HG02798 (cell line): ENCODE data around the gene DEPDC5.
"Not testable (repeated sequence)": the region's sequence is repeated elsewhere in the genome, so short reads cannot be mapped to it uniquely, and the experiment has no call there.

Source experiments
- ATAC-seq: cut with Tn5 transposase; IDR thresholded peaks from one replicate; pipeline ENCODE4 v1.9.1; 2021; ENCODE audit warnings: mild to moderate bottlenecking; ENCODE audit not compliant: unreplicated experiment, poor library complexity

DEPDC5 gene

GRCh38 chr22:31748490-31748889, 5.3 kb upstream of the DEPDC5 start:
- no peak for ATAC-seq

- ATAC-seq = peak; percentile 73
Observed at GRCh38 chr22:31749636-31750364, 4.0 kb upstream of the DEPDC5 start, which contains the start of gene PRR14L. Gene PRR14L, minus strand, starts transcription at chr22:31750132. Its CDS starts 11,272 bp downstream, at chr22:31738860.

- no peak for ATAC-seq
Observed at GRCh38 chr22:31750365-31751284, 3.2 kb upstream of the DEPDC5 start.

DNA sequence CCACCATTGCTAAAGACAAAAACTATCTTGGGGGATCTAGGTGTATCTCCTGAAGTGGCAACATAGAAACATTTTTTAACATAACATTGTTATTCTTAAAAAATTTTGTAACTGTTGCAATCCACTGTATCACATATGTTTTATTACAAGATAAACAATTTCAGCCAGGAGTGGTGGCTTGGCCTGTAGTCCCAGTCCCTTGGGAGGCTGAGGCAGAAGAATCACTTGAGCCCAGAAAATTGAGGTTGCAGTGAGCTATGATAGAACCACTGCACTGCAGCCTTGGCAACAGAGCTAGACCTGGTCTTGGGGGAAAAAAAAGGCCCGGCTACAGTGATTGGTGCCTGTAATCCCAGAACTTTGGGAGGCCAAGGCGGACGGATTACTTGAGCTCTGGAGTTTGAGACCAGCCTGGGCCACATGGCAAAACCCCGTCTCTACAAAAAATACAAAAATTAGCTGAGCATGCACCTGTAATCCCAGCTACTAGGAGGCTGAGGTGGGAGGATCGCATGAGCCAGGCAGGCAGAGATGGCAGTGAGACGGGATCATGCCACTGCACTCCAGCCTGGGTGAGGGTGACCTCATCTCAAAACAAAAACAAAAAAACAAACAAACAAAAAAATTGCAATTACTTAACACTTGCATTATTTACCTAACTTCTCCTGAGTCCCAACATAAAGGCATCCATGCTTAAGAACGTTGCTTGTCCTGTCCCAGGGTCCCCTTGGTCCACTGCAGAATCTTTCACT, 1.5 kb upstream of the DEPDC5 start:
- ATAC-seq = no peak

- peak; percentile 5 for ATAC-seq
Observed at GRCh38 chr22:31753005-31753633, 700 bp upstream of the DEPDC5 start.

DNA sequence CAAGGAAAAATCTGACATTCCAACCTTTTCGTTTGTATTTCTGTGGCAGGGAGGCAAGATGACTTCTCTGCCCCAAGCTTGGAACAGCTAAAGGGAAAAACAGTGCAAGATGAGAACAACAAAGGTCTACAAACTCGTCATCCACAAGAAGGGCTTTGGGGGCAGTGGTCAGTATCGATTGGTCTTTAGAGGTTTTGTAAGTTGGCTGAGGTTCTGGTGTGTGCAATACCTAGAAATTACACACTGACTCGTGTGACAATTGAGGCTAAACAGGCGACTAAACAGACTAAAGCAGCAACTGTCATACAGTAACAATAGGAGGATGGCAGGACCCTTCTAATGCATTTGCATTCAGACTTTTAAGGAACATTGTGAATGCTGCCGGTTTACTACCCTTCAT, 994 bp downstream of the DEPDC5 start:
- no peak for ATAC-seq

GRCh38 chr22:31757265-31757664, 3.4 kb downstream of the DEPDC5 start:
- ATAC-seq = no peak

DNA sequence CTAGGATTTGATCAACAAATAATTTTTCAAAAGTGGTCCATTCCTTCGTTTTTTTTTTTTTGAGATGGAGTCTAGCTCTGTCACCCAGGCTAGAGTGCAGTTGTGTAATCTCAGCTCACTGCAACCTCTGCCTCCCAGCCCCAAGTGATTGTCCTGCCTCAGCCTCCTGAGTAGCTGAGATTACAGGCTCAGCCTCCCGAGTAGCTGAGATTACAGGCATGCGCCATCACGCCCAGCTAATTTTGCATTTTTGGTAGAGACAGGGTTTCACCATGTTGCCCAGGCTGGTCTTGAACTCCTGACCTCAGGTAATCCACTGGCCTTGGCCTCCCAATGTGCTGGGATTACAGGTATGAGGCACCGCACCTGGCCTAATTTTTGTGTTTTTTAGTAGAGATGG, 5.0 kb downstream of the DEPDC5 start:
- not testable (repeated sequence) for ATAC-seq

DNA sequence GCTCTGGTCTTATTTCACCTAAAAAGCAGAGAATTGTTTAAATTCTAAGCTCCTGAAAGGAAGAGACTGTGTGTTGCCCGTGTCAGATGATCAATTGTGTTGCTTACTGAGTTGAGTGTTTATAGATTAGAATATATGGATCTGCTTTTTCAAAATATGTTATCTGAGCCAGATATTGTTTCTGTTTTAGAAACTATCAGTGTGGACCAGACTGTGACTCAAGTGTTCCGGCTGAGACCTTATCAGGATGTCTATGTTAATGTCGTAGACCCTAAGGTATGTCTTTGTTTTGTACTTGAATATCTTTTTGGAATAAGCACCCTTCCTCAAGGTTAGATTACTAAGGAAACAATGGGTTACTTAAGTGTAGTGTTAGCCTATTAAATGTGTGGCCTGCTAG, 11.0 kb downstream of the DEPDC5 start:
- ATAC-seq = no peak

DNA sequence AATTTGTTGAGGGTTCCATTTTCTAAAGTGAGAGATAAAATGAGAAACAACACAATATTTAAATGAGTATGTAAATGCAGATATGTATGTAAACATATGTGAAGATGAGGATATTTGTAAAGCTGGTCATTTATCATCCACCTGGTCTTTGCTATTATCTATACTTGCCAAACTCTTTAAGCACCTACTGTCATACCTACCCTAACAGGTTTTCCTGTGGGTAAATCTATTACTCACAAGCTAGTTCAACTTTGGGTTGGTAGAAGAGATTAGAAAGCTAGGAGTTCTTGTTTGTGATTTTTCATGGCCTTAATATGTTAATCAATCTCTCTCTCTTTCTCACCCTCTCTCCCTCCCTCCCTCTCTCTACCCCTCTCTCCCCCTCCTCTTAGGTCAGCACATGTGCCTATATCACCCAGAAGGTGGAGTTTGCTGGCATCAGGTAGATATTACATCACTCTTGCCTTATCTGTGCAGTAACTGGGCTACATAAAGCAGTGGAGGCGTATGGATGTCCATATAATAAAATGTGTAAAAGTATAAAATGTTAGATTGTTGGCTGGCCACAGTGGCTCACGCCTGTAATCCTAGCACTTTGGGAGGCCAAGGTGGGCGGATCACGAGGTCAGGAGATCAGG, 14.7 kb downstream of the DEPDC5 start:
- ATAC-seq = no peak

DNA sequence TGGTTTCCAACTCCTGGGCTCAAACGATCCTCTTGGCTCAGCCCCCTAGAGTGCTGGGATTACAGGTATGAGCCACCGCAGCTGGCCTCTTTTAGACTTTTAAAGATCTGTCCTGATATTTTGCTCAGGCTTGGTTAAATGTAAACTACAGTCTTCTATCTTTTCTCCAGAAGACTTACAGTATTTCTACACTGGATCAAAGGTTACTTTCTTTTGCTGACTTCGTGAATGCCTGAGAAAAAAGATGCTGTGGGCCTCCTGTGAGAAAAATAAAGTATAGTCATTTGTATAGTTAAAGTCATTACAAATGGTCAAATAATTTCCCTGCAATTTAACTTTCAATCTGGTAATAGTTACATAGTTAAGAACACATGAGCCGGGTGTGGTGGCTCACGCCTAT, 19.6 kb downstream of the DEPDC5 start:
- no peak for ATAC-seq

GRCh38 chr22:31776231-31776630, 22.4 kb downstream of the DEPDC5 start:
- no peak for ATAC-seq

DNA sequence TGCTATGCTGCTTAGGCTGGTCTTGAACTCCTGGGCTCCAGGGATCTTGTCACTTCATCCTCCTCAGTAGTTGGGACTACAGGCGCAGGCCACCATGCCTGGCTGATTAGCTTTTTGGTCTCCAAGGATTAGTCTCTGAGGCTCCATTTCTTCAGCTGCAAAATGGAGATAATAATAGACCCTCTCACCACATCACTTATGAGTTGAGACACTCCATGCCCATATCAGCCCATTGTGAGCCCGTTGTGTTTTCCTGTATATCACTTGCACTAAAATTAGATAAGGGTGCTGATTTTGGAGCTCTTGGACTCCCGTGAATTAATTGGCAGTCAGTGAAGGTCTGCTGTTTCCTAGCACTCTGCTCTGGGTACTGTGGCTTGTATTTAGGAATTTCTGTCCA, 36.0 kb downstream of the DEPDC5 start:
- no peak for ATAC-seq

- no peak for ATAC-seq
Observed at GRCh38 chr22:31790240-31790639, 36.4 kb downstream of the DEPDC5 start.

- not testable (repeated sequence) for ATAC-seq
Observed at GRCh38 chr22:31799358-31799757, 45.5 kb downstream of the DEPDC5 start.

DNA sequence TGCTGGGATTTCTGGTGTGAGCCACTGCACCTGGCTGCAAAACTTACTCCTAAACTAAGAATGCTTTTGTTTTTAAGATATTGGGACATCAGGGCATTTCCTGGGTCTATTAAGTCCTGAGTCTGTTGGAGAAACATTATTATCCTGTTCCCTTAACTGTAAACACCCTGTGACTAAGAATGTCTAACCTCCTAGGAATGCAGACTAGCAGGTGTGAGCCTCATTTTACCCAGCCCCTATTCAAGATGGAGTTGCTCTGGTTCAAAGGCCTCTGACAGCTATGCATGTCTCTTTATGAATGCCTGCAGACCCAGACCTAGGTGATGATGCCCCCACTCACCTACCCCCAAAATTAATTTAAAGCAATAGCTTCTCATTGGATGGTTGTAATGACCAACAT, 46.2 kb downstream of the DEPDC5 start:
- no peak for ATAC-seq

DNA sequence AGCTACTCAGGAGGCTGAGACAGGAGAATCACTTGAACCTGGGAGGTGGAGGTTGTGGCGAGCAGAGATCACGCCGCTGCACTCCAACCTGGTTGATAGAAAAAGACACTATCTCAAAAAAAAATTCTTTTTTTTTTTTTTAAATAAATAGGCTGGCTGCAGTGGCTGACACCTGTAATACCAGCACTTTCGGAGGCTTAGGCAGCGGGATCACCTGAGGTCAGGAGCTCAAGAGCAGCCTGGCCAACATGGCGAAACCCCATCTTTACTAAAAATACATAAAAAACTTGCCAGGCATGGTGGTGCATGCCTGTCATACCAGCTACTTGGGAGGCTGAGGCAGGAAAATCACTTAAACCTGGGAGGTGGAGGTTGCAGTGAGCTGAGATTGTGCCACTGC, 47.0 kb downstream of the DEPDC5 start:
- ATAC-seq = not testable (repeated sequence)

DNA sequence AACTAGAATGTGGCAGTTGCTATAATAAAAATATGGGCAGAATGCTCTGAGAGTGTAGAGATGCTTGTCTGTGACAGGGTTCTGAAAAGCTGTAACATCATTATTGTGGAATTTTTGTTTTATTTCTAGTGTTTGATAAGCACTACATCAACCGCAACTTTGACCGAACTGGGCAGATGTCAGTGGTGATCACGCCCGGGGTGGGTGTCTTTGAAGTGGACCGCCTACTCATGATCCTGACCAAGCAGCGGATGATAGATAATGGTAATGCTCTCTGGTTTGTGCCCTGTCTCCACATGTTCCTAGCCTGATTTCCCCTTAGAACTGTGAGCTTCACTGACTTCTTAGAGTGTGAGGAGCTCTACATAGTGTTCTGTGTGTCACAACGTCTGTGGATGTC, 48.8 kb downstream of the DEPDC5 start:
- no peak for ATAC-seq

DNA sequence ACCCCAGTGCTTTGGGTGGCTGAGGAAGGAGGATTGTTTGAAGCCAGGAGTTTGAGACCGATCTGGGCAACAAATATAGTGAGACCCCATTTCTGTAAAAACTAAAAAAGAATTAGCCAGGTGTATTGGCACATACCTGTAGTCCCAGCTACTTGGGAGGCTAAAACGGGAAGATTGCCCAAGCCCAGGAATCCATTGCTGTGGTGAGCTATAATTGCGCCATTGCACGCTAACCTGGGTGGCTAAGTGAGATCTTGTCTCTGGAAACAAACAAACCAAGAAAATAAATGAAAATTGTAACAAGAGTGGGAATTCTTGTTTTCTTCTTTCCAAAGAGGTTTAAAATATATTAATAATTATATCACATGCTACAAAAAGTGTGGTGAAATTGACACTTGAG, 52.9 kb downstream of the DEPDC5 start:
- ATAC-seq = no peak
